Central memory CD8-positive, alpha-beta T cell (primary cell): ENCODE data around the gene SDC3.

Experiments
- ATAC-seq: fragments of 150-1000 bp; cut with Tn5 transposase; replicated peaks from 2 replicates; pipeline ENCODE4 v1.10.0; 2022; ENCODE audit warnings: mild to moderate bottlenecking, moderate FRiP score, moderate number of reproducible peaks; ENCODE audit not compliant: poor library complexity, severe bottlenecking; ENCODE audit errors: extremely low read depth
- DNase-seq, 2 donors: peaks; one replicate each; pipeline ENCODE4 v3.0.0; 2021; ENCODE audit warnings: low spot score in 2 of 2
- H3K27ac Mint-ChIP-seq: one replicate; pipeline ENCODE4 v1.8.0; 2022; ENCODE audit warnings: low read depth, mild to moderate bottlenecking, moderate library complexity, mixed read lengths
- H3K27me3 Mint-ChIP-seq: one replicate; pipeline ENCODE4 v1.8.0; 2022; ENCODE audit warnings: mixed read lengths
- H3K36me3 Mint-ChIP-seq: one replicate; pipeline ENCODE4 v1.8.0; 2022; ENCODE audit warnings: mild to moderate bottlenecking, moderate library complexity, mixed read lengths; ENCODE audit not compliant: insufficient read depth
- H3K4me1 Mint-ChIP-seq: one replicate; pipeline ENCODE4 v1.8.0; 2022; ENCODE audit warnings: mixed read lengths
- H3K4me3 Mint-ChIP-seq: one replicate; pipeline ENCODE4 v1.8.0; 2022; ENCODE audit warnings: mild to moderate bottlenecking, moderate library complexity, mixed read lengths
- H3K9me3 Mint-ChIP-seq: one replicate; pipeline ENCODE4 v1.8.0; 2022; ENCODE audit warnings: mixed read lengths

SDC3 gene

GRCh38 chr1:30879940-30880677 lies 28.4 kb downstream of the SDC3 start:
- Mint-ChIP-seq H3K27me3 (peaks cover 68% of the 10 kb centered on the region), H3K4me3 (no peak overlapping the region), H3K9me3 (no peaks in the 10 kb centered on the region), H3K36me3 (no peaks in the 10 kb centered on the region), H3K4me1 (no peaks in the 10 kb centered on the region), H3K27ac (no peak overlapping the region)
- DNase-seq (no peak), ATAC-seq (no peak)

- no peak for ATAC-seq
- Mint-ChIP-seq H3K4me3 (no peak overlapping the region), H3K27me3 (peaks cover 68% of the 10 kb centered on the region), H3K36me3 (no peaks in the 10 kb centered on the region), H3K4me1 (no peaks in the 10 kb centered on the region), H3K27ac (no peak overlapping the region), H3K9me3 (no peaks in the 10 kb centered on the region)
- no peak for DNase-seq
These were observed 29.3 kb downstream of the SDC3 start for GRCh38 chr1:30879126-30879786.

DNA sequence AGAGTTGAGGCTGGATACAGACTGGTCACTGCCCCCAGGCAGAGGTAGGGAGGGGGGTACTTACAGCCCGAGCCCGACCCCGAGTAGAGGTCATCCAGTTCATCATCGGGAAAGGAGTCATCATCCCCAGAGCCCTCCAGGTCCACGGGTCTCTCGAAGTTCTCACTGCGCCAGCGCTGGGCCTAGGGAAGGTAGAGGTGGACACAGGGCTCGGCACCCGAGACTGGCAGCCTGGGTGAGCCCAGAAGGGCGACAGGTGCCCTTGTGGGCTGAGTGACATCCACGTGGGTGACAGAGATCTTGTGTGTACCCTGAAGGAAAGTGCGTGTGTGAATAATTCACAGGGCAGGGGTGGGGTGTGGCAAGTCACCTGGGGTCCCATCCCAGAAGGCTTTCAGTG lies 30.0 kb downstream of the SDC3 start:
- H3K9me3 Mint-ChIP-seq = no peaks in the 10 kb centered on the region
- no peaks in the 10 kb centered on the region for H3K4me1 Mint-ChIP-seq
- no peaks in the 10 kb centered on the region for H3K36me3 Mint-ChIP-seq
- no peak overlapping the region for H3K27ac Mint-ChIP-seq
- no peak overlapping the region for H3K4me3 Mint-ChIP-seq
- ATAC-seq (no peak), DNase-seq (no peak)
- H3K27me3 Mint-ChIP-seq = peaks cover 68% of the 10 kb centered on the region

DNA sequence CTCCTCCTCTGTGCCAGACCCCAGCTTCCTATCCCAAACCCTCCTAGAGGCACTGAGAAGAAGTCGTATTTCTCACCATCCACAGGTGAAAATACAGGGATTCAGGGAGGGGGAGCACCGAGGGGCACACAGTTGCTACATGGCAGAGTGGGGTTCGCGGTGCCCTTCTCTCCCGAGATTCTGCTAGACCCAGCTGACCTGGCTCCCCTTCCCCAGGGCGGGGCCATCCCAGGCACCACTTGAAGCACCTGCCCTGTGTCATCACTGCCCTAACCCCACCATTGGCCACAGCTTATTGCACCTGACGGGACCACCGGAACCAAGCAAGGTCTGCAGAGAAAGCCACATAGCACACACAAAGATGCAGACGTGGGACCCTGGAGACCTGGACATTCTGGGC lies 30.5 kb downstream of the SDC3 start:
- Mint-ChIP-seq H3K9me3 (no peaks in the 10 kb centered on the region), H3K27me3 (peaks cover 64% of the 10 kb centered on the region), H3K4me1 (no peaks in the 10 kb centered on the region), H3K36me3 (no peaks in the 10 kb centered on the region), H3K27ac (no peak overlapping the region), H3K4me3 (no peak overlapping the region)
- DNase-seq (no peak), ATAC-seq (no peak)

DNA sequence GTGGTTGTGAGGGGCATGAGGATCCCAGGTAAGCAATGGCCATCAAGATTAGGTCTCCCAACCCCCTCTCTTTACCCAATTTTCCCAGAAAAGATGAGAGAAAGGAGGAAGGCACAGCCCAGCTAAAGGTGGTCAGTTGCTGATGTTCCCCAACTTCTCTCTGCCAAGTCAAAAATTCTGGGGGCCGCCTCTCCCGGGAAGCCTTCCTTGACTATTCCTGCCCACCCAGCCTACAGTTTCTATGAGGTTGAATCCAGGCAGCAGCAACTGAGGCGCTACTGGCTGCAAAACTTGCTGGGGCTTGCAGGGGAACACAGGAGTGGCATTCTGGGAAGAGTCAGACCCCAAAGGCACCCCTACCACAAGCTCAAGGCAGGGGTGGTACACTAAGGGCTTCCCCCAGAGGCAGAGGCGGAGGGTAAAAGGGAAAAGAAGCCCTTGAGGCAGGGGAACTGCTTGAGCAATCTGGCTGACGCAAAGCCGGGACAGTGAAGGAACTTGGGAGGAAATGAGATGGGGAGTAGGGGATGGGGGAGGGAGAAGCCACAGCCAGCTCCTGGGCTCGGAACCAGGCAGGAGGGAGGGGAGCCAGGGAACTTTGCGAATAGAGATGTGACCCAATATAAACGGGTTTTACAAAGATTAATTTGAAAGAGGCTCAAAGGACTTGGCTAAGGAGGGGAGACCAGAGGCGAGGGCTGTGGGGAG lies 31.2 kb downstream of the SDC3 start:
- H3K9me3 Mint-ChIP-seq = no peaks in the 10 kb centered on the region
- H3K36me3 Mint-ChIP-seq = no peaks in the 10 kb centered on the region
- DNase-seq = no peak
- H3K4me3 Mint-ChIP-seq = no peak overlapping the region
- no peak for ATAC-seq
- H3K27me3 Mint-ChIP-seq = peaks cover 58% of the 10 kb centered on the region
- no peaks in the 10 kb centered on the region for H3K4me1 Mint-ChIP-seq
- H3K27ac Mint-ChIP-seq = no peak overlapping the region

- no peaks in the 10 kb centered on the region for H3K36me3 Mint-ChIP-seq
- H3K4me3 Mint-ChIP-seq = no peak overlapping the region
- H3K27me3 Mint-ChIP-seq = peaks cover 50% of the 10 kb centered on the region
- H3K9me3 Mint-ChIP-seq = no peaks in the 10 kb centered on the region
- no peak for ATAC-seq
- DNase-seq = no peak
- no peak overlapping the region for H3K27ac Mint-ChIP-seq
- no peaks in the 10 kb centered on the region for H3K4me1 Mint-ChIP-seq
These were observed 31.9 kb downstream of the SDC3 start for GRCh38 chr1:30876451-30877204.

DNA sequence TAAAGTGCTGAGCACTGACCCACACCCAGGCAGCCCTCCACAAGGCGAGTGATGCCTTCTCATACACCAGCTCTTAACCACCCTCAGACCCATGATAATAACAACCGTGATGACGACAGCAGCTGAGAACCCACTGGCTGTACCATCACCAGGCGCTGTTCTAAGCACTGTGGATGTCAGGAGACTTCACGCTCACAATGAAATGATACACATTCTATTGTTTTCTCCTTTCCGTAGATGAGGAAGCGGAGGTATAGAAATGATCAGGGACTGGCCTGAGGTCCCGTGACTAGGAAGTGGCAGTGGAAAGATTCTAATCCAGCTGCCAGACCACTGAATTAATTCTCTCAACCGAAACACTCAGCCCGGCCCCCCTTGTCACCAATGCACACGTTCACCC lies 32.6 kb downstream of the SDC3 start:
- H3K4me3 Mint-ChIP-seq = no peak overlapping the region
- ATAC-seq (no peak), DNase-seq (no peak)
- H3K27ac Mint-ChIP-seq = no peak overlapping the region
- H3K9me3 Mint-ChIP-seq = no peaks in the 10 kb centered on the region
- H3K36me3 Mint-ChIP-seq = no peaks in the 10 kb centered on the region
- H3K27me3 Mint-ChIP-seq = peaks cover 45% of the 10 kb centered on the region
- no peaks in the 10 kb centered on the region for H3K4me1 Mint-ChIP-seq

DNA sequence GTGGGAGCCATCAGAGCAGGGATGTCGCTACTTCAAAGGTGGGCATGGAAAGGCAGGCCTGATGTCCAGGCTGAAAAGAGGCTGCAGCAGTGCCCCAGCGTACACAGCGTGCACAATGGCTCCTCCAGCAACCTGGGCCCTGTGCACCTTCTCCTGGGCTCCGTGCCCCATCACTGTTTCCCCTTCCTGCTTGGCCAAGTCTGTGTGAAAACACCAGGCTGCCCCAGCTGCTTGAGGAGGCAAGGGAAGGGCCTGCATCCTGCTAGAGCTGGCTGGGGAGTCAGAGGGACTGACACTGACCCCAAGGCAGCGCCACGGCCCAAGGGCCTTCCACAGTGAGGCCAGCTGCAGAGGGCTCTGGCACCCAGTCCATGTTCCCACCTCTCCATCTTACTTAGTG lies 33.4 kb downstream of the SDC3 start:
- Mint-ChIP-seq H3K36me3 (no peaks in the 10 kb centered on the region), H3K27ac (no peak overlapping the region), H3K4me1 (no peaks in the 10 kb centered on the region), H3K27me3 (peaks cover 45% of the 10 kb centered on the region), H3K9me3 (no peaks in the 10 kb centered on the region), H3K4me3 (no peak overlapping the region)
- DNase-seq (no peak), ATAC-seq (no peak)

DNA sequence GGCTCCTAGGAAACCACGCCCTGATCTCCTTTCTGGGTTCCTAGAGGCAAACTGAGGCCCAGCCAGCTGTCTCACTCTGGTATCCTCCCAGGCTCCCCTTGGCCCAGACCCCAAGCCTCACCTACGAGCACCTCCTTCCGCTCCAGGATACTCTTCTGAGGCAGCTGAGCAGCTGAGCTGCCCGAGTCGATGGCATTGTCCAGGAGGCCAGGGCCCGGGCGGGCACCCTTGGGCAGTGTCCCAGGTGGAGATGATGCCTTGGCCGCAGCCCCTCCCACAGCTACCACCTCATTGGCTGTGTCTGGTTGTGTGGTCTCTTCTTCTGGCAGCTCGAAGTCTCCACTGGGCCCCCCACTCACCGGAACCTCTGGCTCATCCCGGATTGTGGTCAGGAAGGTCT lies 34.4 kb downstream of the SDC3 start:
- ATAC-seq = no peak
- H3K27me3 Mint-ChIP-seq = peaks cover 35% of the 10 kb centered on the region
- no peaks in the 10 kb centered on the region for H3K9me3 Mint-ChIP-seq
- peaks cover 2% of the 10 kb centered on the region for H3K4me1 Mint-ChIP-seq
- DNase-seq = no peak
- H3K27ac Mint-ChIP-seq = no peak overlapping the region
- H3K4me3 Mint-ChIP-seq = no peak overlapping the region
- H3K36me3 Mint-ChIP-seq = no peaks in the 10 kb centered on the region

GRCh38 chr1:30872948-30873263 lies 35.7 kb downstream of the SDC3 start:
- DNase-seq = no peak
- Mint-ChIP-seq H3K36me3 (no peaks in the 10 kb centered on the region), H3K4me3 (no peak overlapping the region), H3K27ac (no peak overlapping the region), H3K4me1 (peaks cover 6% of the 10 kb centered on the region), H3K9me3 (no peaks in the 10 kb centered on the region), H3K27me3 (peaks cover 27% of the 10 kb centered on the region)
- no peak for ATAC-seq

- peaks cover 24% of the 10 kb centered on the region for H3K27me3 Mint-ChIP-seq
- H3K27ac Mint-ChIP-seq = no peak overlapping the region
- H3K36me3 Mint-ChIP-seq = no peaks in the 10 kb centered on the region
- peaks cover 6% of the 10 kb centered on the region for H3K4me1 Mint-ChIP-seq
- H3K9me3 Mint-ChIP-seq = no peaks in the 10 kb centered on the region
- ATAC-seq = no peak
- no peak for DNase-seq
- H3K4me3 Mint-ChIP-seq = no peak overlapping the region
These were observed 36.3 kb downstream of the SDC3 start for GRCh38 chr1:30872033-30872947.
